NCI-H510A (cell line): Measurements from ENCODE around the gene ELMO1.

Experiments
- DNase-seq: peaks from one replicate; lab custom pipeline; 2025; lab: John Stamatoyannopoulos, UW

Gene ELMO1

DNA sequence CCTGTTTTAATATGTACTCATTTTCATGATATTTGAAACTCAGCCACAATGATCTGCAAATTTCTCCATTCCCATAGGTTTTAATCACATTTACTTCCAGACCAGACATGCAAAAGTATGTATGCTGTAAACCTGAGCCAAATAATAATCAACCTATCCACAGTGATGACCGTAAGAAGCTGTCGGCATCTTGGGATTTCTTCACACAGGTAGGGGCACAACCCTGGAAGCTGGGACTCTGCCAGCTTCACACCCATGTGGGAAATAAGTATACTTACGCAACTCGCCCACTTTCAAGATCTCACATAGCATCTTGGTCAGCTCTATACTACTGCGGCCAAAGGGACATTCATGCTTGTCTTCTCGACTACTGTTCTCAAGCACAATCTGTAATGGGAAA lies 352.3 kb downstream of the ELMO1 start:
- no peak for DNase-seq

DNA sequence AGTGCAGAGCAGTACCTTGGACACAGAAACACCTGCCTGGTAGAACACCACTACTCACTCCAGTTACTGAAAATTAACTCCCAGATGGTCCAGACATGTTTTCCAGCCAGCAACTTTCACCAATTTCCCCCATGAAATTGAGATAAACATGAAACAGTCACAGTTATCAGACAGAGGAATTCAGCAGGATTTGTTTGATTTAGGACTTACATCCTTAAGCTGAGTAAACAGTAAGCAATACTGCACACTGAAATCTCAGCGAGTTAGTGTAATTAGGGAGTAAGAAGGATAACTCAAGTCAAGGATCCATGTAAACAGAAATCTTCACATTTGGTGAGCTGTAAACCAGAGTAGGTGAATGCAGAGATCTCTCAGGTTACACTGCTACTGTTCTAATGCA lies 353.5 kb downstream of the ELMO1 start:
- no peak for DNase-seq

DNA sequence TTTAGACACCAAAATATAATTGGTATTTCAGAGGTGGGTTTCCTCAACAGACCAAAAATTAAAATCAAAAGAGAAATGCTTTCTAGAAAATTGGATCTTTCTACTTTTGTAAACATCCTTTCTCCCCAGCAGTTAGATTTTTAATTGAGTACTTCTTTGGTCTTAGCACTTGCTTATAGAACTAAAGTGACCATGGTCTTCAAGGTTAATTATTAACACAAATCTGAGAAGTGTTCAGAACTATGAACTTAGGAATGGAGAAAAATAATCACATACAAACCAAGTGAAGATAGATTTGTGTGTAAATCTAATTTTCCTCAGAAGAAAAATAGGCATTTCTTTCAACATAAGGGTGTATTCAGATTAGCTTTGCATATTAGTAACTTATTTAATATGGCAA lies 355.4 kb downstream of the ELMO1 start:
- no peak for DNase-seq

DNA sequence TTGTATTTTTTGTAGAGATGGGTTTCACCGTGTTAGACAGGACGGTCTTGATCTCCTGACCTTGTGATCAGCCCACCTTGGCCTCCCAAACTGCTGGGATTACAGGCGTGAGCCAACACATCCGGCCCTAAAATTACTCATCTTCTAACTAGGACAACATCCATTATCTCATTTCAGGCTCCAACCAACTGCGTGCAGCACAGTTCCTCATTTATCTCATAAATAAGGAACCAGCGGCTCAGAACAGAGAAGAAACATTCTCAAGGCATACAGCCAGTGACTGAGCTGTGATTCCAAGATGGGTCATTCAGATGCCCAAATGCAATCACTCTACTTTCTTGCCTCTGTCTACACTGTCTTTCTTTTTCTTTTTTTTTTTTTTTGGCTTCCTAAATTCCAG lies 356.1 kb downstream of the ELMO1 start:
- no peak for DNase-seq

- DNase-seq, result no peak
Measured at GRCh38 chr7:37089972-37090371, 358.7 kb downstream of the ELMO1 start.

DNA sequence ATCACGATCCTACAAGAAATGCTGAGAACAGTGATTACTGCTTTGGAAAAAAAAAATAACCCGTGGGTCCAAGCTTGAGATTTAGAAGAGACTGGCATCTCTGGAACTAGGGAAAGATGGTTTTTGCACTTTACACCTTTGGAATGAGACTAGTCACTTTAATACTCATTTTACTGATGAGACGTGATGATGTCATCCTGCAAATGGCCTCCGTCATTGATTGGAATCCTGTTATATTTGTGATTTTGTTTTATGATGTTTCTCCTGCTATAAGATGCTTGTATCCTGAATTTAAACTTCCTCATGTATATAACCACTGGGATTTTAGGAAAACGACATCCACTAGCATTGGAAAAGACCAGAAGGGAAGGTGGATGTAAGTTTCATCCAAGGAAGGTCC lies 363.1 kb downstream of the ELMO1 start:
- no peak for DNase-seq

DNA sequence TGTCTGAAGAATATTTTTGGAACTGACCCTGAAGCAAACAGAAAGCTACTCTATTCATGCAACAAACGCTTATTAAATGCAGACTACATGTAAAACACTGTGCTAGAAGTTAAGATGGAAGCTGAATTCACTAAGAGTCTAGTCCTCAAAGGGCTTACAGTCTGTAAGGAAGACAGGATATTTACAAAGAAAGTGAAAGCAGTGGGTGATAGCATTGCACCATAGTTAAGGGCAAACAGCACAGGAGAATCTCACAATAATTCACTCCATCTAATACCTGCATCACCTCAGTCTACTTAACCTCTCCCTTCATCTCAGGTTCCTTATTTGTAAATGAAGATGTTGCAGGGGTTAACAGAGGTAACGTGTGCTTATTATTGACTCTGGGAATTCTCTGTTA lies 364.4 kb downstream of the ELMO1 start:
- no peak for DNase-seq

GRCh38 chr7:37083311-37084096 lies 365.2 kb downstream of the ELMO1 start:
- DNase-seq, result no peak

GRCh38 chr7:37081436-37081835 lies 367.2 kb downstream of the ELMO1 start:
- DNase-seq, result no peak

- DNase-seq, result no peak
Measured at GRCh38 chr7:37079420-37079819, 369.2 kb downstream of the ELMO1 start.

- DNase-seq, result no peak
Measured at GRCh38 chr7:37076668-37077067, 372.0 kb downstream of the ELMO1 start.

GRCh38 chr7:37074370-37074769 lies 374.3 kb downstream of the ELMO1 start:
- DNase-seq, result no peak

DNA sequence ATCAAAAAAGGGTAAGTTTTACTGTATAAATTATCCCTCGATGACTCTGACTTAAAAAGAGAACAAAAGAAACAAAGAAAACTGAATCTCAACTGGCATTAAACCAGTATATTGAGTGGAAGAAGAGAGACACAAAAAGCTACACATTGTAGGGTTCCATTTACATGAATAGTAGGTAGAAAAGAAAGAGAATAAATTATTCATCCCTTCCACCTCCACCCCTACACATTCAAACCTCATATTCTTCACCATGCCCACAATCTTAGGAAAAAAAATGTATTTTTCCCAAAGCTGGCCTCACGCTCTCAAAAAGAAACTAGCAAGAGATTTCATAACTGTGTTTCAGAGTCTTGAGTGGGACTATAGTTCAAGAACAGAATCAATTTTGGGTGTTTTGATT lies 377.5 kb downstream of the ELMO1 start:
- DNase-seq, result no peak

DNA sequence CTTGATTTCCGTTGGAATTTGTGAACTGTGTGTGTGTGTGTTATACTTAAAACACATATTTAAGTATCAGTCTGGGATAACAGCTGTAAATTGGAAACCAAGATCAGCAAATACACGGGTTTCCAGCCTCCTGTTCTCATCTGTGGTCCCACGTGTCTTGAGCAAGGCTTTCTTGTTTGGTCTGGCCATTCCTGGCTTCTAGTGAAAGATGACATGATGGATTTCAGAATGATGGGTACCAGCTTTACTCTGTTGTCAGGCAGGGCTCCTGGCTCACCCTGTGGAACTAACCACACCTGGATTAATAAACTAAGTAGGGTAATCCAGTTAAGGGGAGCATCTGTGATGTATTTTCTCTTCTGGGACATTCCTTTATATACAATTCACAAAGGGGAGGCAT lies 378.2 kb downstream of the ELMO1 start:
- no peak for DNase-seq

- DNase-seq, result no peak
Measured at GRCh38 chr7:37070031-37070430, 378.6 kb downstream of the ELMO1 start.

DNA sequence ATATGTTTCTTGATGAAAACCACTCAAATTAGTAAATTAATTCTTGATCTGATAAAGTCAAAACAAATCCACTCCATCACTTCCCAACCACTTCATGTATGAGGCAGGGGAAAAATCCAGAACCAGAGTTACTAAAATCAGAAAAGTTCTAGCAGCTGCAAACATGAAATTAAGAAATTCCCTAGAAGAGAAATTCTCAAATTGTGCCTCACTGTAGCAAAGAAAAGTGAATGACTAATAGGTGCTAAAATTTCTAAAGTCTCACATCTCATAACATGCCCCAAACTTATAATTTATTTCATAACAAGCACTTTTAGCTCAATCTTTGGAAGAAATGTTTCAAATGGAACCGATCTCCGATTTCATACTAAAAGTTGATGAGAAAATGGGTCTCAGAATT lies 379.3 kb downstream of the ELMO1 start:
- DNase-seq, result no peak

- no peak for DNase-seq
Measured at GRCh38 chr7:37068902-37069301, 379.8 kb downstream of the ELMO1 start.

- DNase-seq, result peak; percentile 82
Measured at GRCh38 chr7:37068038-37068437, 380.6 kb downstream of the ELMO1 start.

GRCh38 chr7:37065779-37066271 lies 382.8 kb downstream of the ELMO1 start:
- DNase-seq, result no peak

- no peak for DNase-seq
Measured at GRCh38 chr7:37062560-37062859, 386.2 kb downstream of the ELMO1 start.

- no peak for DNase-seq
Measured at GRCh38 chr7:37061849-37062559, 386.7 kb downstream of the ELMO1 start.

DNA sequence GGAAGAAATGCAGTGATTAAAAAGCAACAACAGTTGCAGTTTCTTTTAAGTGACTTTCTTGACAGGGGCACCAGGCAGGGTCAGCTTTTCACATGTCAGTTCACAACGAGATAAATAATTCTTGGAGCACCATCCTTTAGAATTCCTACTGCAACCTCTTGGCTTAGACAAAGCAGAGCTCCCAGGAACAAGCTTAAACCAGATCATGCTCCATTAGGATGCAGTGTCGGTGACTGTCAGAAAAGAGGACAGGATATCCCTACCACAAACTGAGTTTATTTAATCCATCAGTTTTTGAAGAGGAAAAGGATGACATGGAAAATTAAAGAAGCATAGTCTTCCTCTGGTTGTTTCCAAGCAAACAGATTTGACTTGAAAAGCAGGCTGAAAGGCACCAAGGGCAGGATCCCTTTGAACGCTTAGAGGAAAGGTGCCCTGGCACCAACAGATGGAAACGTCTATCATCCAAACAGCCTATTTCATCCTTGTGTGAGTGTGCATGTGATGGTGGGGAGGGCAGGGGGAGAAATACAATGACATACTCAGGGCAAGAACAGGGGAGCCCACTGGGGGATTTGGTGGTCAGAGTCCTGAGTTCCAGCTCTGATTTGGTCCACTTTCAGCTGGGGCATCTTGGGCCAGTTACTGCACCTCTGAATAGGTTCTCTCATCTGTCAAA lies 392.3 kb downstream of the ELMO1 start:
- DNase-seq, result no peak

DNA sequence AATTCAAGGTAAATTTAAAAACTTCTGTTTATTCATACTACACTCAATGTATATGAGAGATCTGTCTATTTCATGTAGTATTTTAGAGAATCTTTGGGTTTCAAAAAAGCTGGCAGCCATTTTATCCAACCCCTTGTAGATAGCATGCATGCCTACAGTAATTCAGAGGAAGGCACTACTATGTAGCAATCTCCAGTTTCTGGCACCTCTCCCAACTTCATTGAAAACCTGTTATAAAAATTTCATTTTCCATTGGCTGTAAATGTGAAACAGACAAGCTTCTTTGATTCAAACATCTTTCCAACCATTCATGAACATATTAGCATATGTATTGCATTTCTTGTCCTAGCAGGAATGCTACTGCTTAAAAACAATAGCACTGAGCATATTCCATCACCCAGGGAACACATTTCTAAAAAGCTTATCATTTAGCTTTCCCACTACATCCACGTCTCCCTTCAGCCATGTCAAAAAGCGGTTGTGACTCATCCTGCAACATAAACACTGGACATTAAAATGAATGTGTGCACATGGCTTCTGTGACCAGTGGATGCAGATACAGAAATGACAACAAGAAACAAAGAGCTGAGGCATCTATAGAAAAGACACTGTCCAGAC lies 393.9 kb downstream of the ELMO1 start:
- DNase-seq, result no peak
